HG03097 (cell line): ENCODE results near the gene MAP2K6.
"Not testable (repeated sequence)": the region's sequence is repeated elsewhere in the genome, so short reads cannot be mapped to it uniquely, and the experiment has no call there.

Source experiments
- ATAC-seq: cut with Tn5 transposase; IDR thresholded peaks from one replicate; pipeline ENCODE4 v1.9.1; 2021; ENCODE audit not compliant: unreplicated experiment, low FRiP score

MAP2K6 gene

DNA sequence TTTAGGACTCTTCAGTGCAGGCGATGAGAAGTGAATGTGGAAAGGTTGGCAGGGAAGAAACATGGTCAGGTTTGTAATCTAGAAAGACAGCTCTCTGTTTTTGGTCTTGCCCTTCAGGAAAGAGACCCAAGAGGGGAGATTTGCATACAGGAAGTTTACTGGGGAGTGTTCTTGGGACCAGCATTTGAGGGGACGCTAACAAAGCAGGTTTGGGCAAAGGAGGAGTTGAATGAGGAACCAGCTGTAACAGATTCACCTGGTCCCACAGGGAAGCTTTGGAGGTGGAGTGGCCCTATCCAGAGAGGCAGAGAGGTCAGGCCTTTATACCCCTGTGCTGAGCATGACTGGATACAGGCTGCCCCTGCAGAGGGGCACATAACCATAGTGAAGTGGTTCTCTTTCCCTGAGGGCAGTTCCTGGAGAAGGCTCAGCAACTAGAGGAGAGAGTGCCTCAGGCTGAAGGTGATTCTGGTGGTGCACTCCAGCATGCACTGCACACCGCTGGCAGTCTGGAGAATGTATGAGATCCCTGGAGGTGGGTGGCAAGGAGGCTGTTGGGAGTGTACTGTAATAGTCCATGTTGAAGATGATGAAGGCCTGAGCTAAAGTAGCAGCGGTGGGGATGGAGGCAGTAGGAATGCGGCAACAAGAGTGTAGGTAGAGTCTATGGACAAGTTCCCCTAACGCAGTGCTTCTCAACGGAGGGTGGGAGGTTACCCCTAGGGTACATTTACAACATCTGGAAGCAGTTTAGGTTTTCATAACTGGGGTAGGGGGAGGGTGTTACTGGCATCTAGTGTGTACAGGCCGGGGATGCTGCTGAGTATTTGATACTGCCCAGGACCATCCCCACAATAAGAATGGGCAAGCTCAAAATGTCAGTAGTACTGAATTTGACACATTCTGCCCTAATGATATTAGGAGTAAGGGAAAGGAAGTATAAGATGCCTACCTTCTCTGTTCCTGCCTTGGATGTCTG is 37.2 kb downstream of the MAP2K6 start:
- ATAC-seq = no peak

DNA sequence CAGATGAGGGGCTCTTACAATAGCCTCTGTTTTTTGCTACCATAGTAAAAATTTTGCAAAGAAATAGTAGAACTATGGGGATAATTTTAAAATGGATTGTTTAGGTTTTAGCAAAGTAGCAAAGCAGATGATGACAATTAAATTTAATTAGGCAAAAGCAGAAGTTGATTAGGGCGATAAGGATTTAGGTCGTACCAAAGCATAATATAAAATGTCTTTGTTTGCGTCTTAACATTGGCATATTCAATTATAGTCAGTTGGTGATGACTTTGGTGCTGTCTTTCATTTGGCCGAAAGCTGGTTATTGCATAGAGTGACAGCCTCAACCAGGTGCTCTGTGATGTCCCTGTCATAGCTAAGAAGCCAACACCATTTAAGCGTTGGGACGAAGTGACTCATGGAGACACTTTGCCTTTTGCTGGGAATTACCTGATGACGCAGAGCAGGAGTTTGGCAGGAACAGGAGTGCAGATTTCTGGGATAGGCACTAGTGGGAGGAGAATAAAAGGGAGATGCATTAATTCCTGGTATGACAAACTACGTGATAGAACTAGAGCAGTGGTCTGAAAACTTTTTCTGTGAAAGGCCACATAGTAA is 38.3 kb downstream of the MAP2K6 start:
- no peak for ATAC-seq

DNA sequence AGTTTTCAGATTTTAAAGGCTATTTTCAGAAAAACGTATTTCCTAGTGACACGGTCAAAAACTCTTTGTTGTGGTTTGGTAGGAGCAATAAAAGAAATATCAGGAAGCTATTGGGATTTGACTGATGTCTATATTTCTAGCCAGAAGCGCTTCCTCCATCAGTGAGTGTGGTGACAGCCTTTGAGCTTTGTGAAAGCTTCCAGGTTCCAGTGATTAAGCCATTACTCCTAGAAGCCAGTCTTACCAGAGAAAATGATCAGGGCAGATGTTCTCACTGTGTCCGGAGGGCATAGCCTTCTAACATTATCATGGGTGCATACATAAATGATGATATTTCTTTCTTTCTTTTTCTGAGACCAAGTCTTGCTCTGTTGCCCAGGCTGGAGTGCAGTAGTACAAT is 39.6 kb downstream of the MAP2K6 start:
- no peak for ATAC-seq

DNA sequence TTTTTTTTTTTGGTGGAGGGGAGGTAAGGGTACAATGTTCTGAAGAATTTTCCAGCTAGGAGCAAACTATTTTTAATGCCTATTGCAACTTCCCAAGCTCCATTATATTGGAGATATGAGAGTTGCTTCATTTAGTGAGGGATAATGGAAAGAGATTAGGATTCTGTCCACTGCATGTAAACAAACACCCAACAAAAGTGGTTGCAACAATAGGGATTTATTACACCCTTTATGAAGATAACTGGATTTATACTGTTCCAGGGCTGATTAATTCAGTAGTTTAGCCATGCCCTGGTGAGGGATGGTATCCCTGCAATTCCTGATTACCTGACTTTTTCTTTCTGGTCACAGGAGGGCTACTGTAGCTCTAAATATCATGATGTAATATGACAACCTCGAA is 40.5 kb downstream of the MAP2K6 start:
- ATAC-seq = no peak

DNA sequence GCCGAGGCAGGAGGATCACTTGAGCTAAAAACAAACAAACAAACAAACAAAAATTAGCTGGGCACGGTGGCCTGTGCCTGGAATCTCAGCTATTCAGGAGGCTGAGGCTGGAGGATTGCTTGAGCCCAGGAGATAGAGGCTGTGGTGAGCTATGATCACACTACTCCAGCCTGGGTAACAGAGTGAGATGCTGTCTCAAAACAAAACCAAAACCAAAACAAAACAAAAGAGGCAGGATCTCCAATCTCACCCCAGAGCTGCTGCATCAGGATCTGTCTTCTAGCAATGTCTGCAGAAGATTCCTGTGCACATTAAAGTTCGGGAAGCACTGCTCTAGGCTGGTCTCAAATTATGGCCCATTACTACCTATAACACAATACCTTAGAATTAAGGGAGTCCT is 43.1 kb downstream of the MAP2K6 start:
- ATAC-seq = no peak

DNA sequence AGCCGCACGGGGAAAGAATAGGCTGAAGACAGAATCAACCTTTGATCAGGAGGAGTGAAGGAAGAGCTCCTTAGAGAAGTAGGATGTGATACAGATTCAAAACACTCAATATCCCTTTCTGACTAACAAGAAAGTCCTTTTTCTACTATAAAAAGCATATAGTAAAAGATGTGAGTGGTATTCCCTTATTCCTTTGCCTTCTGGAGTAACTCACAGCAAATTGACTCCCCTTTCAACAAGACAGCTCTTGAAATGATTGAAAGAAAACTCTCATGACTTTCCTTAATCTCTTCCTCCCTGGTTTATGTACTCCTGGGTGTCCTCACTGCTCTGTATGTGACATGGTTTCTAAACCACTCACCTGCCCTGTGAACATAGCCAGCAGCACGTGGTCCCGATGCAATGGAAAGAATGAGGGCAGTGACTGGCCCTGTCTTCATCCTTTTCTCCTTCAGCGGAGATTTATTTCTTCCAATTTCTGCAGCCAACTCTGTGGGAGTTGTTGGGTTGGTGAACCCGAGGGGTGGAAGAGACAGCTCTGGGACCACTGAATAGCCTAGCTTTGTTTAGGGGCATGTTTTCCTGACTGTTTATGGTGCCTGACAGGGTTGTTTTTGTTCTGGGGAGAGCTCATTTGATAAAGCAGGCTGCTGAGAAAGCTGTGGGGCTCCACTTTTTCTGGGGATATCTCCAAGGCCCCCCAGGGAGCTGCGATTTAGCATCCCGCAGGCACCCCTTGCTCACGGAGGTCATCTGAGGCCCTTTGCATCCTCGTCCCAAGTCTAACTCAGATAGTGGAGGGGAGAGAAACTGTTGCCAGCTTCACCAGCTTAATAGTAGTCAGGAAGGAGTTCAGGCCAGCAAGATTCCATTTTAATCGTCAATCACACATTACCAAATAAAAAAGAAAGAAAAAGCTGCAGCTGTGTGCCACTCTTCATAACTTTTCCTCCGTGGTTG is 46.7 kb downstream of the MAP2K6 start:
- no peak for ATAC-seq

DNA sequence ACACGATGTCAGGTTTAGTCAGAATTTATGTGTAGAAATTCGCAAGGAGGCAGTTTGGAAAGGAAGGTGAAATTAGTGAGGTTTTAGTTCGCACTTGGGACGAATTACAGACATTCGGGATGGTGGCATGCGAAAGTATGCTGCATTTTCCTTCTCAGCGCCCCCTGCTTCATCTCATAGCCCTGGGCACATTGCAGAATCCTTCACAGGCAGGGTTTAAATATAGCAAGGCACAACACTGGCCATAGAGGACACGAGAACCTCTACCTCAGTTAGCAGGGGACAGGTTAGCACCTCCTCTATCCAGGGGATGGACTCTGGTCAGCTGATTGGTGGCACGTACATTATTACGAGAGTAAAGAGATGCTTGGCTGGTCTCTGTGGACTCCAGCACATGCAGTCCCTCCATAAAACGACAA is 47.5 kb downstream of the MAP2K6 start:
- no peak for ATAC-seq

DNA sequence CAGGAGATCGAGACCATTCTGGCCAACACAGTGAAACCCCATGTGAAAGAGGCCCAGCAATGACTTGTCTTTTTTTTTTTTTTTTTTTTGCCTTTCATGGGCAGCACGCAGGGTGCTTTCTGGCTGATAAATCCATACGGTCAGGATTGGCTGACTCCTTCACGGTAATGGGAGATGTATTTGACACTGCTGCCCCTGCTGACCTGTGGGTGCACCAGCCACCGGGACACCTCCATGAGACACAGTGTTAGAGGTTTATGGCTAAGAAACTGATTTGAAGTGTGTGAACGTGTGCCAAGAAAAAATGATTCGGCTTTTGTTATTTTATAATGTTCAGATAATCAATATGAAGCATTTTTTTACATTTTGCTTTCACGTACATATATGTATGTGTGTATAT is 48.4 kb downstream of the MAP2K6 start:
- ATAC-seq = no peak

DNA sequence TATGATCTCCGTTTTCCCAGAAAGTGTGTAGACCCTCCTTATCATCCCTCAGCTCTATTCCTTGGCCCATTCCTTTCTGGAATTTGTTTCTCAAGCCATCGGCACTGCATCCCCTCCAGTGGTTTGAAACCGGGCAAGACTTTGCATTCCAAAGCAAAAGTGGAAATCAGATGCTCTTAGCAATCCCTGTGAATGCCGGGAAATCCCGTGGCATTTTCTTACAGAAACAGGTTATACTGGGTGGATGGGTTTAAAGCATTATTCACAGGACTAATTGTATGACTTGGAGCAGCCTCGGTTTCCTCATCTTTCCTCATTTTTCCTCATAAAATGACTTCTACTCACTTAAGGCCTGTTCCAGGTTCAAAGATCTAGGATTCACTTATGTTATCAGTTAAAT is 52.0 kb downstream of the MAP2K6 start:
- ATAC-seq = no peak

DNA sequence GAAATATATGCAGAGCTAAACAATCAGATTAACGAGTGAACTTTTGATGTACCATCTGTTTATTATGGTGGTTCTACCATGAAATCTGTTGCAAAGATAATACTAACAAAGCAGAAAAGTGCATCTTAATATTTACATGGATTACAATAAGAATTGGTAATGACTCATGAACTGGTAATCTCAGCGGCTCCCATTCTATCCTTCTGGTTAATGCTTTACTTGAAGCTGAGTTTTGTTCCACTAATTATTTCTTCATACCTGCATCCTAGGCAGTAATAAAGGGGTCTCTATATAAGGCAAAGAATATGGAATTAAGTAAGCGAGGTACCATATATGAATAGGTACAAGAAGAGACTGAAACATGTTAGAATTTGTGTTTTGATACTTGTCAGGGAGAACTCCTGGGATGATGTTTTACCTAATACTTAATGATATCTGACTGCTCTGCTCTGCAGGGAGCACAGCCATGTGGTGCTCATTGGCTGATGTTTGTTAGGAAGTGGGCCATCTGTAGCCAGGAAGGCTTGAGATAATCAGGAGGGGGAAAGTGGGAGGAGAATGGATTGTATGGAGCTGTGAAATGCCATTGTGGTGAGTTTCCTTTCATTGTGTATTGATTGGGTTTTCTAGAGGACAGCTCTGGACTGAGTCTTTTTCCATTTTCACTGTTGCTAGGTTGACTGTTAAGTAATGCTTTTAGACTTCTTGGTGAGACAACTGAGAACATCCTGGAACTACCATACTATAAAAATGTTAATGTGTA is 52.6 kb downstream of the MAP2K6 start:
- ATAC-seq = no peak

DNA sequence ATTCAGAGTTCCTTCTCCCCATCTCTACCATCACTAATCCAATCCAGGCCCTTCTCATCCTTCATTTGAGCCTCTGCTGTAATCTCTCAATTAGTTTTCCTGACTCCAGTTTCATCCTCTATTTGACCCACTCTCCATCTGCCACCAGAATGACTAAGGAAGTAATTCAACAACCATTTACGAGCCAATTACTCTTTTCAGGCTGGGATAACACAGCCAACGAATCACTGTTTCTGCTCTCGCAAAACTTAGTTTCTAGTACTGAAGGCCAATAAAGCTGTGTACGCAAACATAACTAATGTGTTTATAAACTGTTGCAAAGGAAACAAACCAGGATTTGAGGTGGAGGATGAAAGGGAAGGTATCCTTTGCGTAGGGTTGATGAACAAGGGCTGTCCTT is 53.7 kb downstream of the MAP2K6 start:
- ATAC-seq = no peak

DNA sequence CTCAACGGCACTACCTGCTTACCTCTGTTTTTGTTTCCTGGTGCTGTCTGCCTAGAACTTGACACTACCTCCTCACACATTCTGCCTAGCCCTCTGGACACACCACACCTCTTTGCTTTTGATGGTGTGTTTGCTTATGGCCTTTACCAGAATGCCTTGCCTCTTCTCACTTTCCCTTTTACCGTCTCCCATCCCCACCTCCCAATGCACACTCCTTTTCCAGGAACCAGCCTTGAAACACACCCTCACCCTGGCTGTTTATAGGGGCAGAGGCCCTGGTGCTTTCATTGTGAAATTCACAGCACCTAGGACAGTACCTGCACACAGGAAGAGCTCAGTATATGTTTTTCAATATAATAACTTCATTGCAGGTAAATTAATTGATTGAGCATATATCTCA is 56.2 kb downstream of the MAP2K6 start:
- ATAC-seq = no peak

DNA sequence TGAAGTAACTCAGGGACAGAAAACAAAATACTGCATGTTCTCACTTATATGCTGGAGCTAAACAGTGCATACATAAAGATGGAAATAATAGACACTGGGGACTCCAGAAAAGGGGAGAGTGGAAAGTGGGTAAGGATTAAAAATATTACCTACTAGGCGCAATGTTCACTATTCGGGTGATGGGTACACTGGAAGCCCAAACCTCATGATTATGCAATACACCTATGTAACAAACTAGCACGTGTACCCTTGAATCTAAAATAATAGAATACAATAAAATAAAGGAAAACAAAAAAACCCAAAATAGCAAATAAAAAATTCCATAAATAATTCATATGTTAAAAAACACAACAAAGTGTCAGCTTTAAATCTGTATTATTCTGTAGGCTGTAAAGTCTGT is 56.9 kb downstream of the MAP2K6 start:
- ATAC-seq = no peak

DNA sequence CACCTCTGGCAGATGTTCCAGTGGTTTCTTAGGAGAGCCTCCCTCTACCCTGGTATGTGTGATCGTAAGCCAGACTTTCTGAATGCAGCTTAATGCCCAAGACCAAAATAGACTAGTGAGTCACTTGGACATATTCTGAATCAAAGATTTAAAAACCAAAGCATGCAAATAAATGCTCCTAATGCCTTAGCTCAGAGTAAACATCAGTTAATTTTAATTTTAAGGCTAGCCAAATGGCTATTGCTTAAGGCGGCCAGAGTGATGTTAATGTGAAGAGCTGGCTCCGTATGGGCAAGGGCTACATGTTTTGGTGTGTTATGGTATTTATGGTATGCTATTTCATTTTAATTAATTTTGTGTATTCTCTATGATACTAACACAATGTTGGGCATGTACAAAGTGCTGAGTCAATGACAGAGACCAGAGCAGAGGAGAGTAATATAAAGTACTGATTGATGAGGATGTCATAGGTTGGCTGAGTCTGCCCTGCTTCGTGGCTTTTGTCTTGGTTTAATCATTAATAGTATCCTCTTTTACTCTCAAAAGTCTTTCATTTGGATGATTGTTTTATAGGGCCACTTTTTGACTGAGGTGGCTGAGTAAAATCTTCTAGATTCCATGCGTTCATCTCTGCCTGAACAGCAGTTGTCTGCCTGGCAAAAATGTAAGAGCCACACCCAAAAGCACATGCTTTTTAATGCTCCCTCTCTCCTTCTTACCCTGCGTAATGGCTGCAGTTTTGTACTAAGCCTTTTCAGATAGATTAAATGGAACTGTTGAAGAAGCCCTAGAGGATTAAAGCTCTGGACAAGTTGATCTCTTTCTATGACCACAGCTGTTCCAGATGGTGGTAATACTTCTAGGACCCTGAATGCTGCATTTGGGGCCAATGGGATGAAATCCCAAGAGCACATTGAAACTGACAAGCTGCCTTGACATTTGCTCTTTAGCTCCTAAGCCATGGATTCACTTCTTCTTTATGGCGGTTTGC is 59.6 kb downstream of the MAP2K6 start:
- no peak for ATAC-seq

DNA sequence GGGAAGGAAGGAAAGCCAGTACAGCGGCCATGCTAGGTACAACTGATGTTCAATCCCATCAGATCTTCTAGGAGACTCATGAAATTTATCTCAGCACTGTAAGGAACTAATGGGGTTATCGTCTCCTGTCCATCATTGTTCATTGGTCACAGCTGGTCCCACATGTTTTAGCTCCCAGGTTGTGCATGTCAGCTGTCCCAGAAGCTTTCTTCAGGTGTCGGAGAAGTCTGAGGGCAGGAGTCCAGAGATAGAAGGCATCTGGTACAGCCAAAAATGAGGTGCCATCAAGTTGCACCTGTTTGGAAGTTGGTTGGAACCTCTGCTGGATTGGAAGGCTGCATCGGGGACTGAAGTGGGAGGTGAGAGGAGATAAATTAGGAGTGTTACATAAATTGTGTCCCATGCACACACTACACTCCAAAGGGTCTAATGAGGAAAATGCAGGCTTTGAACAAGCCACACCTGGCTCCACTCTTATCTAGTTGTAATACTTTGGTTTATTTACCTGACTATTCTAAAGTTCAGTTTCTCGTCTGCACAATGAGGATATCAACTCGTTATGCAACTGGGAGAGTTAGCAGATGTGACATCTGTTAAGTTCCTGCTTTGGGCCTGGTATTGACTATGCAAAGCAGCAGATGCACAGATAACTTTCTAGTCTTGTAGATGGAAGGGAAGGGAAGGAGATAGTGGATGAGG is 62.9 kb downstream of the MAP2K6 start:
- ATAC-seq = no peak

DNA sequence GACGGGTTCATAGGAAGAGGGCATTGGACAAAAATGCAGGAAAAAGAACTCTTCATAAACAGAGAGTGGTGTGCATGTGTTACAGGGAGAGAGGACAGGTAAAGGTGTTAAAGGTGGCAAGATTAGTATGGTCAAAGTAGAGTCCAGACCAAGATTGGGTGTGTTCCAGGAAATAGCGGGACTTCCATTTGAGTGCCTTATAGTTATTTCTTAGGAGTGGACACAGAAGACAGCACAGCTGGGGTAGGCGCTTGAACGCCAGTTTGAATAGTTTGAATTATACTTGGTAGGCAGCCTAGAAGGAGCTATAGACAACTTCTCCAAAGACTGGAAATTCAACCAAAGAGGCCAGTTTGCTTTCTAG is 63.4 kb downstream of the MAP2K6 start:
- ATAC-seq = no peak

DNA sequence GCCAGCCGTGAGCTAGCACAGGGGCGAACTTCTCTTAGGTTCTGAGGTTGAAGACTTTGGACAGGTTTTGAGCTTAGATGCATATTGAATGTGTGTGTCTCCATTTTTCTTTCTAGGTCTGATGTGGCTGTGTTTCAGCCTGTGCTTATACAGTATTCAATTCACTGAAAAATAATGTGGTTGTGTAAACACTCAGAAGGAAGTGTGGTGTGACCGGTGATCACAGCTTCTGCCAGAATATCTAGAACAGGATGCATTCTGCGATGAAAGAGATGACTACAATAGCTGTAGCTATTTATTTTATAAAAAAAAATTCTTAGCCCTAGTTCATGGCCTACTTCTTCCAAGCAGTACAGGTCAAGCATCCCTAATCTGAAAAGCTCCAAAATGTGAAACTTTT is 64.4 kb downstream of the MAP2K6 start:
- ATAC-seq = no peak

DNA sequence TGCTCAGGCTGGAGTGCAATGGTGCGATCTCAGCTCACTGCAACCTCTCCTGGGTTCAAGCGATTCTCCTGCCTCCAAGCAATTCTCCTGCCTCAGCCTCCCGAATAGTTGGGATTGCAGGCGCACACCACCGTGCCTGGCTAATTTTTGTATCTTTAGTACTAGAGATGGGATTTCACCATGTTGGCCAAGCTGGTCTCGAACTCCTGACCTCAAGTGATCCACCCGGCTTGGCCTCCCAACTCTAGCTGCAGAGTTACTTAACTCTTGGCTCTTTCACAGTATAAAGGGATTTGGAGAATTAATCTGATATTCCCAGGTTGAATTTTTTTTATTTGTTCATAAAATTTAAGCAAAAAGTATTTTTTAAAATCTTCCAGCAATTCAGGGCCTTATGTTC is 65.3 kb downstream of the MAP2K6 start:
- not testable (repeated sequence) for ATAC-seq

DNA sequence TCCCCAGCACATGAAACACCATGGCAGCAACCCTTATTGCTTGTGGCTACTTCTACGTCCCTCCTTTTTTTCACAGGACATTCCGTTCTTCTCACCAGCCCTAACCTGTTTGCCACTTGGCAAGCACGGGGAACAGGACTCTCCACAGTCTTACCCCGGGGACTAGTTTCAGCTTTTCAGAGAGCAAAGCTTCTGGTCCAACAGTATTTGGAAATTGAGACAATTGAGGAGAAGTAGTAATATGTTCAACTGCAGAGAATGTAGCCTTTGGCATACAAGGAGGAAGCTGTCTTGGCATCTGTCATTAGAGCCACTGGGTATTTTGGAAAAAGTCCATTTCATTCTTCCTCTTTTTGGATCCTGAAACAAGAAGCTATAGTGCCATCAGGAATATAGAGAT is 65.7 kb downstream of the MAP2K6 start:
- ATAC-seq = no peak
